Daoy (cell line): ENCODE results near the gene SRSF4. TPM values are rescaled to one million over a fixed set of nuclear protein-coding genes. Genes with fewer than 3 reads are reported as not detected.

ENCODE experiments used
- total RNA-seq: library from RNA; depleted of rRNA; stranded (reverse); fragments of >200 nt; shearing (Covaris generic); gene quantifications from 2 replicates; pipeline ENCODE4 v1.2.3, GENCODE V29; 2014; rRNA removed

SRSF4 gene
- total RNA-seq, 1 experiment from 2014 or later, result 53.7 TPM

Other genes with a start within 250 kb of the SRSF4 start
- 2.1 and 5.5 TPM in 2 replicates for gene TMEM200B, start 58.0 kb downstream of the SRSF4 start, total RNA-seq
- gene MECR, start 49.0 kb upstream of the SRSF4 start, total RNA-seq, result 18.9 and 23.8 TPM in 2 replicates
- gene PTPRU, start 54.6 kb upstream of the SRSF4 start, total RNA-seq, result 7.9 and 10.7 TPM in 2 replicates